ENCODE data around the gene ADAMTSL2. TPM values are rescaled to one million over a fixed set of nuclear protein-coding genes. Genes with fewer than 3 reads are reported as not detected.

ADAMTSL2 gene
- total and polyA plus RNA-seq, 2 donors = 2.2 to 8.9 TPM

DNA sequence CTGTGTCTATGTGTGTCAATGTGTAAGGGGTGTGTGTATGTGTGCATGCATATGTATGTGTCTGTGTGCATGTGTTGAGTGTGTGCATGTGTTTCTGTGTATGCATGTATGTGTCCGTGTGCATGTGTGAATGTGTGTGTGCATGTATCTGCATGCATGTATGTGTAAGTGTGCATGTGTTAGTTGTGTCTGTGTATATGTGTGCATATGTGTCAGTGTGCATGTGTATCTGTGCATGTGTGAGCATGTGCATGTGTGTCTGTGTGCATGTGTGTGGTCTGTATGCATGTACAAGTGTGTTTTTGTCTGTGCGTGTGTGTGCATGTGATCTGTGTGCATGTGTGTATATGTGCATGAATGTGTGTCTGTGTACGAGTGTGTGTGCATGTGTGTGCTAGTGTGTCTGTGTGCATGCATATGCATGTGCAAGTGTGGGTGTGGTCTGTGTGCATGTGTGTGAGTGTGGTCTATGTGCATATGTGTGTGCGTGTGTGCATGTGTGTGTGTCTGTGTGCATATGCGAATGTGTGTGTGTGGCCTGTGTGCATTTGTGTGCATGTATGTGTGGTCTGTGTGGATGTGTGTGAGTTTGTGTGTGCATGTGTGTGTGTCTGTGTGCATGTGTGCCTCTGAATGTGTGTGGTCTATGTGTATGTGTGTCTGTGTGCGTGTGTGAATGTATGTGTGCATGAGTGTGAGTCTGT is 65.1 kb downstream of the ADAMTSL2 start:
- Histone ChIP-seq H3K27ac (ENCODE audit: low read depth) (no peak overlapping the region), H3K4me3 (ENCODE audit: low read depth, low read length) (no peak overlapping the region), H3K4me1 (ENCODE audit: insufficient read depth) (no peaks in the 10 kb centered on the region), H3K36me3 (ENCODE audit: insufficient read depth) (no peaks in the 10 kb centered on the region)
- 96% methylated on average over 6 of the region's 6 CpGs for WGBS
- no peak for DNase-seq (ENCODE audit: extremely low spot score)

DNA sequence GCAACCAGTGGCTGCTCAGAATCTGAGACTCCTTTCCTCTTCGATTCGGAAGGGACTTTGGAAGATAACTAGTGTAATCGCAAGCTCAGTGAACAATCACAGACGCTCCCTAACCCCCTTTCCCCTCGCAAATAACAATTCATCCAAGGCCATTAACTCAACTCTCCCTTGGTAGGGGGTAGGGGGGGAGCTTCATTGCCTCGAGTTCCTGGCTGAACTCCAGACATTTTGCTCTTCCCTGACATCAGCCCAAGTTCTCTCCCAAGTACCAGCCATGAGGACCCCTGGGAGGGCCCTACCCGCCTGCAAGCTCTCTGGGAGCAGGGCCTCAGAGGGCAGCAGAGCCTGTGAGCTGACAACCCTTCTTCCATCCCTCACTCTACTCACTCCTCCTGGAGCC is 66.2 kb downstream of the ADAMTSL2 start:
- 50% methylated on average over 7 of the region's 7 CpGs for WGBS
- H3K27ac ChIP-seq (ENCODE audit: low read depth) = no peak overlapping the region
- no peak for DNase-seq (ENCODE audit: extremely low spot score)
- H3K4me3 ChIP-seq (ENCODE audit: low read depth, low read length) = no peak overlapping the region
- no peaks in the 10 kb centered on the region for H3K4me1 ChIP-seq (ENCODE audit: insufficient read depth)
- no peaks in the 10 kb centered on the region for H3K36me3 ChIP-seq (ENCODE audit: insufficient read depth)

DNA sequence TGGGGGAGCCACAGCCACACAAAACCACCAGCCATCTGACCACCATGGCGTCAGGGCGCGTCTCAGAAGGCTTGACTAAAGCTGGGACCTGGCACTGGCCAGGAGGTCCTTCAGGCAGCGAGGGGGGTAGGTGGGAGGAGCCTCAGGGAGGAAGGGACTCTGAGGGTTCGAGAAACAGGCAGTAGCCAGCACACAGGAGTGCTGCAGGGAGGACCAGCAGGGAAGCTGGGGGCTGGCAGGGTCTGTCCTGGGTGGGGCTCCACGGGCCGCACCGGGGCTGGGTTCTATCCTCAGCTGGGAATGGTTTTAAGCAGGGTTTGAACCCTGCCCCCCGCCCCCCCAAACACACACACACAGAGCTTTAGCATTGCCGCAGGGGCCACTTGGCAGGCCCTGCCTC is 67.2 kb downstream of the ADAMTSL2 start:
- WGBS = 80% methylated on average over 10 of the region's 10 CpGs
- no peak for DNase-seq (ENCODE audit: extremely low spot score)
- Histone ChIP-seq H3K4me1 (ENCODE audit: insufficient read depth) (no peaks in the 10 kb centered on the region), H3K27ac (ENCODE audit: low read depth) (no peak overlapping the region), H3K4me3 (ENCODE audit: low read depth, low read length) (no peak overlapping the region), H3K36me3 (ENCODE audit: insufficient read depth) (no peaks in the 10 kb centered on the region)

DNA sequence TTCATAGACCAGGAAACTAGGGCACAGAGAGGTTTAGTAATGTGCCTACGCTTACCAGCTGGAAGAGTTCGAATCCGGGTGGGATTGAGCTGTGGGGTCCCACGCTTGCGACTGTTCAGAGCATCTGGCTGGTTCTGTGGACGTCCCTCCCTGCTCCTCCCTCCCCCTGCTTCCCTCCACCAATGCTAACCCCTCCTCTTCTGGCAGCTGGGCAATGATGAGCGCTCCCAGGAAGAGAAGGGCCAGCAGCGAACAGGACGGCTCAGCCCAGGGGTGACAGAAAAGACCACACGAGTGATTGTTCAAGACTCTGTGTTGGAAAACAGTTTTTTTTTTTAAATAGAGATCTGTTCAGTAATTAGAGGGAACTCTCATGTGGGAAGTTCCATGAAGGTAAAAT is 67.8 kb downstream of the ADAMTSL2 start:
- no peak for DNase-seq (ENCODE audit: extremely low spot score)
- H3K36me3 ChIP-seq (ENCODE audit: insufficient read depth) = no peaks in the 10 kb centered on the region
- 49% methylated on average over 10 of the region's 10 CpGs for WGBS
- H3K4me3 ChIP-seq (ENCODE audit: low read depth, low read length) = no peak overlapping the region
- H3K27ac ChIP-seq (ENCODE audit: low read depth) = no peak overlapping the region
- no peaks in the 10 kb centered on the region for H3K4me1 ChIP-seq (ENCODE audit: insufficient read depth)

DNA sequence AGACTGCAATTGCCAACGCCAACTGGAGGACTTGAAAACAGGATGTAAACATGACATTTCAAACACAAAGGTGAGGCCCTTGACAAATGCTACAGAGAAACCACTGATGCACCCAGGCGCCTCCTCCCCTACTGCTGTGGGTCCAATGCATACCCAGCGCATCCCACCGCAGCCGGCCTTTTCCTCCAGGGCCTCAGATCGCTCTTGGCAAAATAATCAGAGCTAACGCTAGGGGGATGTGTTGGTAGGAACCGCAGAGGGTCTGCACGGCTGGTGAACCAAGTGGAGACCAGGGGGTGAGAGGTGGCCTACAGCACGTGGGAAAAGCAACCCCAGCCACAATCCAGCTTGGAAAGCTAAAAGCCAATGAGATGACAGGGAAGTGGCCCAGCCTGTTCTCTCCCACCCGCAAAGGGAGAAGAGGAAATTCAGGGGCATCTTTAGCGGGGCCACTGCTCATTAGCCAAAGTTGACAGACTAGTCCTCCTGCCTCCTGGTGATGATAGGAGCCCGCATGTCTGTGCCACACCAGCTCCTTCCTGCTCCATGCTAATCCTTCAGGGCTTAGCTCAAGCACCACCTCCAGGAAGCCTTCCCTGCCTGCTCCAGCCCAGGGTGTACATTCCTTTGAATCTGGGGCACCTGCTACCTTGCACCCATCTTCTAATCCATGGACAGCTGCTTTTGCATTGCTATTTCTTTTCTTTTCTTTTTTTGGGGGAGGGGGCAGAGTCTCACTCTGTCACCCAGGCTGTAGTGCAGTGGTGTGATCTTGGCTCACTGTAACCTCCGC is 68.8 kb downstream of the ADAMTSL2 start:
- Histone ChIP-seq H3K27ac (ENCODE audit: low read depth) (no peak overlapping the region), H3K4me3 (ENCODE audit: low read depth, low read length) (no peak overlapping the region), H3K4me1 (ENCODE audit: insufficient read depth) (no peaks in the 10 kb centered on the region), H3K36me3 (ENCODE audit: insufficient read depth) (no peaks in the 10 kb centered on the region)
- DNase-seq (ENCODE audit: extremely low spot score) = no peak
- WGBS = 46% methylated on average over 14 of the region's 14 CpGs

DNA sequence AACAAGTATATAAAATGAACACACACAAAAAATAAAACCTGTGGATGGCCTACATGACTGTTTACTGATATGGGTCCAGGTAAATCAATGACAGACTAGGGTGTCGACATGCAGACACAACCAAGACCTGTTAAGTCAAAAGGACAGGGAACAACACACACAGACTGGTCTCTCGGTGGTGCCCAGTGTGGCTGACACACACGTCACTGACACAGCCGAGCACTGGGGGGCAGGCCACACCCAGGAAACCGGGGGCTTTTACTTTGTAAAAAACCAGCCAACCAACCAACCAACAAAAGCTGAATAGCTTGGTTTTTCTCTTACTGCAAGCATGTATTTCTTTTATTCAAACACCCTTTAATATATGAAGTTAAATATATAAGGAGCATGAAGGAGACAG is 69.7 kb downstream of the ADAMTSL2 start:
- H3K36me3 ChIP-seq (ENCODE audit: insufficient read depth) = no peaks in the 10 kb centered on the region
- H3K27ac ChIP-seq (ENCODE audit: low read depth) = no peak overlapping the region
- no peak for DNase-seq (ENCODE audit: extremely low spot score)
- H3K4me3 ChIP-seq (ENCODE audit: low read depth, low read length) = no peak overlapping the region
- no peaks in the 10 kb centered on the region for H3K4me1 ChIP-seq (ENCODE audit: insufficient read depth)
- WGBS = 49% methylated on average over 5 of the region's 5 CpGs

DNA sequence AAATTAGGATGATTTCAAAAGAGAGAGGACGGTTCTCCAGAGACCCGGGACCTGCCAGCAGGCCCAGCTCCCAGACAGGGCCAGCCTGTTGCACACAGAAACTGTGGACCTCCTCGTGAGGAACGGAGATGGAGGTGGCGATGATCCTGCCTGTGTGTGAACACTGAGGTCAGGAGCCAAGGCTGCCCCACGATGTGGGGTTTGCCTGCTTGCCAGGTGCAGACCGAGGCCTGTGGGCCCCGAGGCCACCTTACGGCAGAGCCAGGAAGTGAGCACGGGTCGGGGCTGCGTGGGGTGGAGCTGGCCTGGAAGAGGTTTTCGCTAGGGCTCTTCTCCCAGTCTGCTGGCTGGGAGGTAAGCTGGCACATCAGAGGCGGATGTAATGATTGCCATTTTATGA is 70.4 kb downstream of the ADAMTSL2 start:
- H3K4me1 ChIP-seq (ENCODE audit: insufficient read depth) = no peaks in the 10 kb centered on the region
- H3K27ac ChIP-seq (ENCODE audit: low read depth) = no peak overlapping the region
- no peaks in the 10 kb centered on the region for H3K36me3 ChIP-seq (ENCODE audit: insufficient read depth)
- 62% methylated on average over 14 of the region's 14 CpGs for WGBS
- no peak overlapping the region for H3K4me3 ChIP-seq (ENCODE audit: low read depth, low read length)
- DNase-seq (ENCODE audit: extremely low spot score) = no peak

DNA sequence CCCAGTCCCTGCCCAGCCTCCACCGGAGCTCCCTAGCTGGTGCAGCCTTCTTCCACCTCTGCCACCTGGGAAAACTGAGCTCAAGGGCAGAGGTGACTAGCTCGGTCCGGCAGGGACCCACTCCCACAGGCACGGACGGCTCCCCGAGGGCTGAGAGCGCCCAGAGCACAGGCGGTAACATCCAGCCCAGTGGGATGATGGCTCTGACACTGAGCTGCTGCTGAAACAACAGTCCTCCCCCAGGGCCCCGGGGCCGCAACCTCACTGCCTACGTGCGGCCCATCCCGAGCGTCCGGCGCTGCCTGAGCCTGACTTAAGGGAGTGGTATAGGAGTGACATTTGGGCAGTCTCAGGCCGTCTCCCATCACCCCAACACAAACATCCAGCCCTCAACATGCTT is 70.9 kb downstream of the ADAMTSL2 start:
- WGBS = 88% methylated on average over 17 of the region's 17 CpGs

DNA sequence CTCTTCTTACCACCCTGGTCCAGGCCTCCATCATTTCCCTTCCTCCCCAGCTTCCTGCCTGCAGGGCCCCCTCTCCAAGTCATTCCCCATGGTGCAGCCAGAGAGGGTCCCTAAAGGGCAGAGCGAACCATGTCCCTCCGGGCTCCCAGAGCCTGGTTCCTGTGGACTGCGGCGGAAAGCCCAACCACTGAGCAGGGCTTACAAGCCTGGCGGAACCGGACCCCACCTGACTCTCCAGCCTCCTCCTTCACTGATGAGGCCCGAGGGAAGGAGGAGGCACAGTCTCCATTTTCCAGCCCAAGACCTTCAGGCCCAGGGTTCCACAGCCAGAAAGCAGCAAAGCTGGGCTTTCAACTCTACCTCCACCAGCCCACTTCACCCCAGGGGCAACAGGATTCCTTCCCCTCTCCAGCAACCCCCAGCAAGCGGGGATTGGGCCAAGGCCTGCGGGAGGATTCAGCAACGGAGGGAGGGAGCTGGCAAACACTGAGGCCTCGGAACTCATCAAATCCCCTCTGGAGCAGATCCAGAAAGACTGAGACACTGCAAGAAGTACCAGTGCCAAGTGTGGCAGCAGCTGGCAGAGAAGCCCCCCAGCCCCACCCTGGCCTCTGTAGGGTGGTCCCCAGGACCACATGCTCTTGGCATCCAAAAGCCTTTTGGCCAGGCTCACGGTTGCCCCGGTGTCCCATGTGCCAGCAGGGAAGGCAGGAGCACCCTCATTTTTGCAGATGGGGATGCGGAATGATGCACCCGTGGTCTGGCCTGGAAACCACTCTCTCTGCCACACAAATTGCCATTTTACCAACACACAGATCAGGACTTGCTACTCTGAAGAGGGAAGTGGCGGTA is 71.6 kb downstream of the ADAMTSL2 start:
- DNase-seq (ENCODE audit: extremely low spot score) = no peak
- WGBS = 51% methylated on average over 16 of the region's 16 CpGs

More for the DNA sequence above, 70.9 kb downstream of the ADAMTSL2 start:
- H3K4me3 ChIP-seq (ENCODE audit: low read depth, low read length) = no peak overlapping the region
- no peak overlapping the region for H3K27ac ChIP-seq (ENCODE audit: low read depth)
- H3K4me1 ChIP-seq (ENCODE audit: insufficient read depth) = no peaks in the 10 kb centered on the region
- no peaks in the 10 kb centered on the region for H3K36me3 ChIP-seq (ENCODE audit: insufficient read depth)
- DNase-seq (ENCODE audit: extremely low spot score) = no peak

DNA sequence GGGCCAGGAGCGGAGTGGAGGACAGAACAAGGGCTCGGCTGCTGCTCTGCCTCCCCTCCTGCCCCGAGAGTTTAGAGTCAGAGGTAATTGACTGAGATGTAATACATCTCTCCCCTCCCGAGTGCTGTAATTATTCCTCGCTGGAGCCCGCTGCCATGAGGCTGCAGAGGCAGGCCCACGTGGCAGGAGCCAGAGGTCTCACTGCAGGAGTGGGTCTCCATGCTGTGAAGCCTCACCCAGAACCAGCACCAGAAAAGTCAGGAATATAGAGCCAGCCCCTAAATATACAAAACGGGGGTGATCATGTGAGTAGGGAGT is 72.2 kb downstream of the ADAMTSL2 start:
- WGBS = 56% methylated on average over 8 of the region's 8 CpGs
- DNase-seq (ENCODE audit: extremely low spot score) = no peak
- Histone ChIP-seq H3K4me1 (ENCODE audit: insufficient read depth) (no peaks in the 10 kb centered on the region), H3K27ac (ENCODE audit: low read depth) (no peak overlapping the region), H3K36me3 (ENCODE audit: insufficient read depth) (no peaks in the 10 kb centered on the region), H3K4me3 (ENCODE audit: low read depth, low read length) (no peak overlapping the region)

More for the DNA sequence above, 71.6 kb downstream of the ADAMTSL2 start:
- no peak overlapping the region for H3K27ac ChIP-seq (ENCODE audit: low read depth)
- H3K4me3 ChIP-seq (ENCODE audit: low read depth, low read length) = no peak overlapping the region
- H3K4me1 ChIP-seq (ENCODE audit: insufficient read depth) = no peaks in the 10 kb centered on the region
- no peaks in the 10 kb centered on the region for H3K36me3 ChIP-seq (ENCODE audit: insufficient read depth)

DNA sequence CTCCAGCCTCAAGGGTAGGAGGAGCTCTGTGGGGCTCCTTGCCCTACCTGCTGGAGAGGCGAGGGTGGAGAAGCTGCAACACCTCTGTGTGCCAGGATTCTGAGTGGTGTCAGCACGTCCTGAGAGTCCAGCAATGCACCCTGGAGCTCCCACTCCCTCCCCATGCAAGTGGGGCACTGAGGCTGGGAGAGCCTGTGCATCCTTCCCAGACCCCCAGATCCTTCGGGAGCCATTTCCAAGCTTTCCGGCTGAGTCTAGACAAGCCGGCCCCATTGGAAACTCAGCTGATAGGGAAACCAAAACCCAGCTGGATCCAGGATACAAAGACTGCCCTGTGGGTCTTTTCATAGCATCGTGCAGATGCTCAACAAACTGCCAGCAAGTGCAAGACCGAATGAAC is 72.9 kb downstream of the ADAMTSL2 start:
- Histone ChIP-seq H3K4me1 (ENCODE audit: insufficient read depth) (no peaks in the 10 kb centered on the region), H3K27ac (ENCODE audit: low read depth) (no peak overlapping the region), H3K4me3 (ENCODE audit: low read depth, low read length) (no peak overlapping the region), H3K36me3 (ENCODE audit: insufficient read depth) (no peaks in the 10 kb centered on the region)
- WGBS = 43% methylated on average over 7 of the region's 7 CpGs
- DNase-seq (ENCODE audit: extremely low spot score) = no peak

DNA sequence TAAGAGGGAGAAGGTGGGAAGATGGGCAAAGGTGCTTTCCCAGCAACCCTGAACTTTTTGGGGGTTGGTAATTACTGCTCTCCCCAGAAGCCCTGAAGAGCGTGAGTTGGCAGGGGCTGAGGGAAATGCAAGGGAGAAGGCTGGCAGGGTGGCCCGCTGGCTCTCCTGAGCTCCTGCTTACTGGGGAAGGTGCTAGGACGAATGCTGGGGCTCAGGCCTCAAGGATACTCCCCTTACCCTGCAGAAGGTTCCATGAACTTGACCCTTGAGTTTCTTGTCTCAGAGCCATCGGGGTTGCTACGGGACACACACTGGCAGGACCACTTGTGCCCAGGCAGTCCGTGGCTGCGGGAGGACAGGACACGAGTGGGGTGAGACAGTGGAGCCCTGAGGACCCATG is 73.5 kb downstream of the ADAMTSL2 start:
- no peak for DNase-seq (ENCODE audit: extremely low spot score)
- no peaks in the 10 kb centered on the region for H3K36me3 ChIP-seq (ENCODE audit: insufficient read depth)
- 84% methylated on average over 8 of the region's 8 CpGs for WGBS

DNA sequence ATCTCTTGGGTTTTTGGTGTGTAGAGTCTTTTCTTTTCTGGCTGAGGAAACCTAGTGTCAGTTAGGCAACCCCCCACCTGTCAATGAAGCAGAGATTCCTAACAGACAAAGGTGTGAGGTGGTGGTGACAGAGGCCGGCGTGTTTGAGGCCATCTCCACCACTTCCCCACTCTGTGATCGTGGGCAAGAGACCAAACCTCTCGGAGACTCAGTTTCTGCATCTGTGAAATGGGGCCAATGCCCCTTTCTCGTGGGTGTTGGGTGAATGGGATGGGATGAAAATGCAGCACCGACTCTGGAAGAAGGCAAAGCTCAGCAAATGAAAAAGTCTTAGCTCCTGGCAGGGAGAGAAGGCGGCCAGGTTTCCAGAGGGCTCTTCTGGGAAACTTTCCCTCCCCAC is 73.9 kb downstream of the ADAMTSL2 start:
- WGBS = 86% methylated on average over 7 of the region's 7 CpGs
- DNase-seq (ENCODE audit: extremely low spot score) = no peak
- no peak overlapping the region for H3K27ac ChIP-seq (ENCODE audit: low read depth)
- H3K4me1 ChIP-seq (ENCODE audit: insufficient read depth) = no peaks in the 10 kb centered on the region
- no peak overlapping the region for H3K4me3 ChIP-seq (ENCODE audit: low read depth, low read length)
- H3K36me3 ChIP-seq (ENCODE audit: insufficient read depth) = no peaks in the 10 kb centered on the region

More for the DNA sequence above, 73.5 kb downstream of the ADAMTSL2 start:
- Histone ChIP-seq H3K4me3 (ENCODE audit: low read depth, low read length) (no peak overlapping the region), H3K4me1 (ENCODE audit: insufficient read depth) (no peaks in the 10 kb centered on the region), H3K27ac (ENCODE audit: low read depth) (no peak overlapping the region)

DNA sequence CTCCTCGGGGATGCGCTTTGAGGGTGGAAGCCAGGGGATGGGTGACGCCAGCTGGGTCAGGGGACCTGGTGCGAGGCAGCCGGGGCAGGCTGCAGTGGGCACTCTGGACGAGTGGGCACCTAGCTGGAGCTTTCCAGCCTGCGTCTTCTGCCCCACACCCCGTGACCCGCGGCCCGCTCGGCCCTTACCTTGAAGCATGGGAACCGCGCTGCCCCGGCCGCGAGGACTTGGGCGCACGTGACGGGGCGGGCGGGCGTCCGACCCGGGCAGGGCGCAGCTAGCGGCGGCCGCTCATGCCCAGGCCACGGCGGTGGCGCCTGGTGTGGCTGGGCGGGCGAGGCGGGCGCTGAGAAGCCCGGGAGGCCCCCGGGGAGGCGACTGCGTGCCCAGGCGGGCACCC is 74.4 kb downstream of the ADAMTSL2 start:
- H3K36me3 ChIP-seq (ENCODE audit: insufficient read depth) = no peaks in the 10 kb centered on the region
- H3K4me3 ChIP-seq (ENCODE audit: low read depth, low read length) = peak overlapping the region; percentile 26
- H3K4me1 ChIP-seq (ENCODE audit: insufficient read depth) = no peaks in the 10 kb centered on the region
- no peak for DNase-seq (ENCODE audit: extremely low spot score)
- no peak overlapping the region for H3K27ac ChIP-seq (ENCODE audit: low read depth)
- WGBS = 8% methylated on average over 41 of the region's 41 CpGs

All from urinary bladder (tissue), 4 donors.